SK-N-SH treated with all-trans-retinoic acid at 6 μM for 48 hours (cell line): ENCODE data around the gene KRTAP4-8.

ENCODE experiments used
- BACH2 ChIP-seq: fragments of 250-450 bp; sonication (Bioruptor Pico); IDR thresholded peaks from 2 replicates; pipeline ENCODE4 v1.9.0; 2021; ENCODE audit warnings: mild to moderate bottlenecking, borderline replicate concordance
- CREB5 ChIP-seq: fragments of 250-450 bp; sonication (Bioruptor Pico); IDR thresholded peaks from 2 replicates; pipeline ENCODE4 v1.5.1; 2020; ENCODE audit warnings: low read depth, mild to moderate bottlenecking, moderate library complexity
- PATZ1 ChIP-seq: fragments of 250-450 bp; sonication (Bioruptor Pico); IDR thresholded peaks from 2 replicates; pipeline ENCODE4 v1.8.0; 2020; ENCODE audit warnings: mild to moderate bottlenecking, moderate library complexity, borderline replicate concordance
- SNAI2 ChIP-seq: fragments of 250-450 bp; sonication (Bioruptor Pico); IDR thresholded peaks from 2 replicates; pipeline ENCODE4 v1.5.0; 2020; ENCODE audit warnings: mild to moderate bottlenecking, moderate library complexity
- TCF4 ChIP-seq: fragments of 250-450 bp; sonication (Bioruptor Pico); IDR thresholded peaks from 2 replicates; pipeline ENCODE4 v1.8.0; 2021; ENCODE audit warnings: mild to moderate bottlenecking, moderate library complexity, borderline replicate concordance

- TF ChIP-seq CREB5 (CRISPR knock-in tag) (no peak), PATZ1 (CRISPR knock-in tag) (no peak), BACH2 (CRISPR knock-in tag) (no peak), TCF4 (no peak), SNAI2 (CRISPR knock-in tag) (no peak)
Observed at GRCh38 chr17:41057547-41057946, 40.4 kb downstream of the KRTAP4-8 start.
